Astrocyte (in vitro differentiated cells and primary cell): ENCODE data around the gene SLC6A2. TPM values are rescaled to one million over a fixed set of nuclear protein-coding genes. Genes with fewer than 3 reads are reported as not detected.

Source experiments
- DNase-seq: peaks from one replicate; pipeline ENCODE4 v3.0.0-alpha.2; 2010; ENCODE audit warnings: low read depth
- FAIRE-seq: peaks from 2 replicates; lab custom pipeline; 2011; peaks lifted over from hg19 to GRCh38; lab: Jason Lieb, UNC
- H2AFZ ChIP-seq: 2 replicates; pipeline ENCODE4 v1.6.0; 2012; ENCODE audit warnings: low read depth, low read length, inconsistent platforms
- H3K27ac ChIP-seq: 2 replicates; pipeline ENCODE4 v1.5.1; 2011; ENCODE audit warnings: low read depth, low read length, inconsistent platforms
- H3K27me3 ChIP-seq: 2 replicates; pipeline ENCODE4 v1.6.0; 2011; ENCODE audit warnings: low read length, inconsistent platforms; ENCODE audit not compliant: insufficient read depth
- H3K36me3 ChIP-seq: 2 replicates; pipeline ENCODE4 v1.5.1; 2011; ENCODE audit warnings: low read length, inconsistent platforms; ENCODE audit not compliant: insufficient read depth
- H3K4me1 ChIP-seq: 2 replicates; pipeline ENCODE4 v1.5.1; 2011; ENCODE audit warnings: low read length, inconsistent platforms; ENCODE audit not compliant: insufficient read depth
- H3K4me2 ChIP-seq: 2 replicates; pipeline ENCODE4 v1.6.0; 2012; ENCODE audit warnings: low read length, inconsistent platforms
- H3K4me3 ChIP-seq: 2 replicates; pipeline ENCODE4 v1.5.1; 2011; ENCODE audit warnings: low read depth, mild to moderate bottlenecking, low read length, inconsistent platforms; ENCODE audit not compliant: insufficient read depth
- H3K79me2 ChIP-seq: 2 replicates; pipeline ENCODE4 v1.6.0; 2012; ENCODE audit warnings: mild to moderate bottlenecking, low read length, inconsistent platforms; ENCODE audit not compliant: insufficient read depth
- H3K9ac ChIP-seq: 2 replicates; pipeline ENCODE4 v1.6.0; 2012; ENCODE audit warnings: mild to moderate bottlenecking, low read length, inconsistent platforms
- H3K9me3 ChIP-seq: 2 replicates; pipeline ENCODE4 v1.5.1; 2012; ENCODE audit warnings: low read depth, mild to moderate bottlenecking, low read length, inconsistent platforms; ENCODE audit not compliant: insufficient read depth
- H4K20me1 ChIP-seq: 2 replicates; pipeline ENCODE4 v1.6.0; 2012; ENCODE audit warnings: low read length, inconsistent platforms; ENCODE audit not compliant: insufficient read depth
- H3K27ac Mint-ChIP-seq: one replicate; pipeline ENCODE4 v1.8.0; 2021; ENCODE audit warnings: mild to moderate bottlenecking, mixed read lengths; ENCODE audit not compliant: unreplicated experiment
- H3K27me3 Mint-ChIP-seq: one replicate; pipeline ENCODE4 v1.8.0; 2021; ENCODE audit warnings: low read depth, mixed read lengths; ENCODE audit not compliant: unreplicated experiment
- H3K36me3 Mint-ChIP-seq: one replicate; pipeline ENCODE4 v1.8.0; 2021; ENCODE audit warnings: low read depth, mixed read lengths; ENCODE audit not compliant: unreplicated experiment
- H3K4me1 Mint-ChIP-seq: one replicate; pipeline ENCODE4 v1.8.0; 2021; ENCODE audit warnings: low read depth, mixed read lengths; ENCODE audit not compliant: unreplicated experiment
- H3K4me3 Mint-ChIP-seq: one replicate; pipeline ENCODE4 v1.8.0; 2021; ENCODE audit warnings: mild to moderate bottlenecking, moderate library complexity, mixed read lengths; ENCODE audit not compliant: unreplicated experiment
- H3K9me3 Mint-ChIP-seq: one replicate; pipeline ENCODE4 v1.8.0; 2021; ENCODE audit warnings: mild to moderate bottlenecking, mixed read lengths; ENCODE audit not compliant: unreplicated experiment
- CTCF ChIP-seq: IDR thresholded peaks from 2 replicates; pipeline ENCODE4 v1.5.1; 2011; ENCODE audit warnings: low read depth, mild to moderate bottlenecking, inconsistent platforms, low read length, moderate library complexity; ENCODE audit not compliant: insufficient read depth
- EZH2 ChIP-seq: IDR thresholded peaks from 2 replicates; pipeline ENCODE4 v1.6.1; 2012; ENCODE audit warnings: mild to moderate bottlenecking, low read length, inconsistent platforms; ENCODE audit not compliant: insufficient read depth
- total RNA-seq: library from RNA; stranded (reverse); gene quantifications from 2 replicates; pipeline ENCODE4 v1.2.1, GENCODE V29; 2021

Gene SLC6A2
- total RNA-seq, 1 donor from 2014 or later, result not detected

- Mint-ChIP-seq H3K27me3 (peaks cover 22% of the 10 kb centered on the region), H3K4me3 (no peak overlapping the region), H3K27ac (no peak overlapping the region), H3K4me1 (peaks cover 14% of the 10 kb centered on the region), H3K9me3 (no peaks in the 10 kb centered on the region), H3K36me3 (no peaks in the 10 kb centered on the region)
- H4K20me1 ChIP-seq, result no peaks in the 10 kb centered on the region
- DNase-seq, result no peak
- peaks cover 4% of the 10 kb centered on the region for H3K27me3 ChIP-seq
- no peak overlapping the region for H3K9ac ChIP-seq
- no peaks in the 10 kb centered on the region for H3K9me3 ChIP-seq
- H3K36me3 ChIP-seq, result no peaks in the 10 kb centered on the region
- H3K4me3 ChIP-seq, result no peak overlapping the region
- no peak overlapping the region for H3K4me2 ChIP-seq
- no peaks in the 10 kb centered on the region for H3K4me1 ChIP-seq
- no peak for FAIRE-seq
- H2AFZ ChIP-seq, result no peak overlapping the region
- no peaks in the 10 kb centered on the region for H3K79me2 ChIP-seq
- no peak for TF ChIP-seq CTCF
- TF ChIP-seq EZH2, result no peak
- H3K27ac ChIP-seq, result no peak overlapping the region
Measured at GRCh38 chr16:55671206-55671973, 15.6 kb downstream of the SLC6A2 start.

GRCh38 chr16:55671974-55672280, 16.1 kb downstream of the SLC6A2 start:
- Mint-ChIP-seq H3K36me3 (no peaks in the 10 kb centered on the region), H3K27me3 (peaks cover 17% of the 10 kb centered on the region), H3K4me1 (peaks cover 14% of the 10 kb centered on the region), H3K9me3 (no peaks in the 10 kb centered on the region), H3K27ac (no peak overlapping the region), H3K4me3 (no peak overlapping the region)
- Histone ChIP-seq H3K27me3 (peaks cover 4% of the 10 kb centered on the region), H3K9ac (no peak overlapping the region), H3K79me2 (no peaks in the 10 kb centered on the region), H2AFZ (no peak overlapping the region), H3K27ac (no peak overlapping the region), H3K4me1 (no peaks in the 10 kb centered on the region), H3K4me3 (no peak overlapping the region), H3K9me3 (no peaks in the 10 kb centered on the region), H3K4me2 (no peak overlapping the region), H3K36me3 (no peaks in the 10 kb centered on the region), H4K20me1 (no peaks in the 10 kb centered on the region)
- no peak for FAIRE-seq
- DNase-seq, result no peak
- TF ChIP-seq EZH2 (no peak), CTCF (no peak)

GRCh38 chr16:55672471-55672870, 16.7 kb downstream of the SLC6A2 start:
- FAIRE-seq (no peak), DNase-seq (no peak)
- Mint-ChIP-seq H3K27me3 (peaks cover 16% of the 10 kb centered on the region), H3K9me3 (no peaks in the 10 kb centered on the region), H3K4me1 (peaks cover 14% of the 10 kb centered on the region), H3K27ac (no peak overlapping the region), H3K4me3 (no peak overlapping the region), H3K36me3 (no peaks in the 10 kb centered on the region)
- Histone ChIP-seq H3K79me2 (no peaks in the 10 kb centered on the region), H4K20me1 (no peaks in the 10 kb centered on the region), H3K4me1 (no peaks in the 10 kb centered on the region), H3K27ac (no peak overlapping the region), H3K27me3 (peaks cover 4% of the 10 kb centered on the region), H3K9me3 (no peaks in the 10 kb centered on the region), H3K36me3 (no peaks in the 10 kb centered on the region), H2AFZ (no peak overlapping the region), H3K4me3 (no peak overlapping the region), H3K9ac (no peak overlapping the region), H3K4me2 (no peak overlapping the region)
- TF ChIP-seq CTCF (no peak), EZH2 (no peak)
